Activated naive CD8-positive, alpha-beta T cell treated with anti-CD3 and anti-CD28 coated beads, Interleukin-2, amount 50 U/mL, for 16 hours (primary cell): Measurements from ENCODE around the gene POMGNT2.
A peak's percentile ranks its signal among the peaks of the same experiment; 100 is the strongest.

Experiments used
- DNase-seq: peaks from one replicate; pipeline ENCODE4 v3.0.0-alpha.2; 2020; ENCODE audit warnings: low read depth, low spot score

The POMGNT2 gene

GRCh38 chr3:43105596-43106292 is at the start of gene POMGNT2:
POMGNT2 (minus strand) TSS chr3:43106079; CDS start chr3:43081431, 24,648 bp downstream.
- peak; percentile 71 for DNase-seq

DNA sequence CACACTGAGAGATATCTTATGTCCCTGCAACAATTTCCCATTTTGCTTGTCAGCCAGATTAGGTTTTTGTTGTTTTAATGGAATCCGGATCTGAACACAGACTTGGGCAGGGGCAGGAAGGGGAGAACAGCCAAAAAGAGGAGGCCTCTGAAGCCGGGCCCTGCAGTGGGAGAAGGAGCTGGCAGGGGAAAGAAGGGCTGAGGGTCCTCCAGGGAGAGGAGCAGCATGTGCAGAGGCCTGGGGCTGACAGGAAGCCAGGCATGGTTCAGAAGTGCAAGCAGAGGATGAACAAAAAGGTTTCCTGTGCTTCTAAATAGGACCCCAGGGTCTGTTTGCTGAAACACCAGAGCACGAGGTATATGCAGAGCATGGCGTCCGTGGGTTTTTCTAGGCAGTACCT is 49.1 kb upstream of the POMGNT2 start:
- DNase-seq = no peak

DNA sequence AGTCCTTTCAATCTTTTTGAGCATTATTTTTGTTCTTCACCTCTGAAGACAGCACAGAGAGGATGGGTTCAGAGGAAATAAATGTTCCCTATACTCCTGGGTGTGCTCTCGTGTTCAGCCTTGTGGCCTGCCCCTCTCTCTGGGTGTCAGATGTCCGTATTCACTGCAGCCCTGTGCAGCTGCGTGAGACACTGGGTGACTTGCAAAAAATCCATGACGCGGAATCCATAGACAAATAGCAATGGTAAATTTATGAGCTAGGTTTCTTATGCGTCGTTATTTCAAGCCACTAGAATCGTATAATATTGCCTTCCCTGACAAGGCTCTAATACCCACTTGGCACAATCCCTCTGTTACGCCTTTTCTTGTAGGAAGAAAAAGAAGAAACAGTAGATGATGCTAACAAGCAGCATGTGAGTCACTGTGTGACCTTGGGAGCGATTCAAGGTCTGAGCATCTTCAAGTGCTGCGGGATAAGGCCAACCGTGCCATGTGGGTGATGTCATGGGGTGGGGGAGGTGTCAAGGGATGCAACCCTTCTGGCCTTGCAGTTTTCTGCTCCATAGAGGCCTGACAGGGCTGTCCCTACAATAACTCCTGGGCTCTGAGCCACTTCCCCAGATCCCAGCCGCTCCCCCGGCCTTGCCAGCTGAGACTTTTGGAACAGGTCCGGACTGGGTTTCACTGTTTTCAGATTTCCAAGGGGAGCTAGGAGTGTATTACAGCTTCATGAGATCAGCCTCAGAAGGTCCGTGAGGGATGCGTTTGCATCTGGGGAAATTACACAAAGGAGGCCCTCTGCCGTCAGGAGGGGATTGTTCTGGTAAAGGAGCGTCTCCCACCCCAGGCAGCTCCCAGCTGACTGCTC is 47.6 kb upstream of the POMGNT2 start:
- DNase-seq = no peak

GRCh38 chr3:43152649-43153048 is 46.8 kb upstream of the POMGNT2 start:
- no peak for DNase-seq

DNA sequence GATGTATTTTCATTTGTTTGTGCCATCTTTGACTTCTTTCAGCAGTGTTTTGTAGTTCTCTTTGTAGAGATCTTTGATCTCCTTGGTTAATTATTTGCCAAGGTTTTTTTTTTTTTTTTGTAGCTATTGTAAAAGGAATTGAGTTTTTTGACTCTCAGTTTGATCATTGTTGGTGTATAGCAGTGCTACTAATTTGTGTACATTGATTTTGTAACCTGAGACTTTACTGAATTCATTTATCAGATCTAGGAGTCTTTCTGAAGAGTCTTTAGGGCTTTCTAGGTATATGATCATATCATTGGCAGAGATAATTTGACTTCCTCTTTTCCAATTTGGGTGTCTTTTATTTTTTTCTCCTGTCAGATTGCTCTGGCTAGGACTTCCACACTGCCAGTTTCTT is 42.2 kb upstream of the POMGNT2 start:
- no peak for DNase-seq

GRCh38 chr3:43146599-43146998 is 40.7 kb upstream of the POMGNT2 start:
- DNase-seq = no peak

GRCh38 chr3:43144761-43145490 is 39.0 kb upstream of the POMGNT2 start:
- no peak for DNase-seq

DNA sequence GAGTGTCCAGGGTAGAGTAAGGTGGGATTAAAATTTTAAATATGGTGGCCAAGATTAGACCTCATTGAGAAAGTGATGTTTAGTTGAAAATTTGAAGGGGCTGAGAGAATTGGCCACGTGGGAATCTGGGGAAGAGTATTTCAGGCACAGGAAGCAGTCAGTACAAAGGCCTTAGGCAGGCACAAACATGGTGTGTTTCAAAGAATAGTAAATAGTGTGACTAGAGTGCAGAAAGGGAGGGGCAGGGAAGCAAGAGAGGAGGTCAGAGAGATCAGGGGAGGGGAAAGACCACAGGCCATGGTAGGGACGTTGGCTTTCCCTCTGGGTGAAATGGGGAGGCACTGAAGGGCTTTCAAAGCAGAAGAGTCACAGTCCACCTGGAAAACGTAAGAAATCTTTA is 36.6 kb upstream of the POMGNT2 start:
- no peak for DNase-seq

GRCh38 chr3:43138488-43139231 is 32.8 kb upstream of the POMGNT2 start:
- DNase-seq = no peak

- no peak for DNase-seq
These were observed 27.2 kb upstream of the POMGNT2 start for GRCh38 chr3:43132870-43133636.

DNA sequence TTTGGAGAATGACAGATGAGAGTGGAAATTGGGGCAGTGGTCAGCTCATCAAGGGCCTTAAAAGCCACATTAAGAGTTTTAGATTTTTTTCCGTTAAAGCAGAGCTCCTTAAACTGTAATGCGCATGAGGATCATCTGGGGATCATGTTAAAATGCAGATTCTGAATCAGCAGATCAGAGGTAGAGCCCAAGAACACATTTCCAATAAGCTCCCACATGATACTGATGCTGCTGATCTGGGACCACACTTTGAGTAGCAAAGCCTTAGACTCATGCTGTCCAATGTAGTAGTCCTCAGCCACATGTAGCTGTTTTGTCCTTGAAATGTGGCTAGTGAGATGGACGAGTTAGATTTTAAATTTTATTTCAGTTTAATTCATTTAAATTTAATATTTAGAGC is 26.3 kb upstream of the POMGNT2 start:
- DNase-seq = no peak

- no peak for DNase-seq
These were observed 22.6 kb upstream of the POMGNT2 start for GRCh38 chr3:43128464-43128863.

GRCh38 chr3:43126536-43126935 is 20.7 kb upstream of the POMGNT2 start:
- no peak for DNase-seq

GRCh38 chr3:43123895-43124294 is 18.0 kb upstream of the POMGNT2 start:
- no peak for DNase-seq

- DNase-seq = no peak
These were observed 15.1 kb upstream of the POMGNT2 start for GRCh38 chr3:43120937-43121336.

- DNase-seq = no peak
These were observed 11.4 kb upstream of the POMGNT2 start for GRCh38 chr3:43117257-43117656.

DNA sequence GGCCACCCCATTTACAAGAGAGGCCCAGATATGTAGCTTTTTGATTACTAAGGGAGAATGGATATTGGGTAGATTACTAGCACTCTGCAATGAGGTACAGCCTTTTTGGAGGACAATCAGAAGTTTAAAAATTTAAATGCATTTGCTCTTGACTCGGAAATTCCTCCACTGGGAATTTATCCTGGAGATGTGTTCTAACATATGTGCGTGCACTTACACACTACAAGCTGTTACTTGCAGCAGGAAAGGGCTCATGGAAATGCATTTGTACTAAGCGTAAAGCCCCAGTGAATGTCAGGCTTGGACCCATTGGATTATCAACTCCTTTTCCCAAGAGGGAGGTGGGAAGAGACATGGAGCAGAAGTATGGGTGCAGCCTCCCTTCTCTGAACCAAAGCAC is 7.8 kb upstream of the POMGNT2 start:
- no peak for DNase-seq

DNA sequence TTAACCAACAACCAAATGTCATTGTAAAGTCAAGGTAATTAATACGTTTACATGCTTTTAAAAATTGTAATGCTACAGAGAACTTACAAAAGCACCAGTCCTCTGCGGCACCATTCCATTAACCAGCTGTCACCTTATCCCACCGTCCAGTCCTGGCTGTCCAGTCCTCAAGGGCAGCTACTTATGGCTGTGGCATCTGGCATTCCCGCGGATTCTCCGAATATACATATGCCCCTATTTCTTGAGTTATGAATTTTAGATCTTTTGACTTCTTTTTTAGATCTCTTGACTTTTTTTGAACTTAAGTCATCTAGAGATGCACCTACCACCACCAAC is 382 bp upstream of the POMGNT2 start:
- DNase-seq = no peak

GRCh38 chr3:43104660-43105595 is 951 bp downstream of the POMGNT2 start:
- DNase-seq = no peak

- DNase-seq = no peak
These were observed 1.8 kb downstream of the POMGNT2 start for GRCh38 chr3:43104039-43104438.
